ENCODE results near the gene WBP2NL. TPM values are rescaled to one million over a fixed set of nuclear protein-coding genes. Genes with fewer than 3 reads are reported as not detected.

Gene WBP2NL
- polyA plus RNA-seq, 2 of the 4 experiments (the other 2 are of a cell fraction): 0.10 to 0.14 TPM

DNA sequence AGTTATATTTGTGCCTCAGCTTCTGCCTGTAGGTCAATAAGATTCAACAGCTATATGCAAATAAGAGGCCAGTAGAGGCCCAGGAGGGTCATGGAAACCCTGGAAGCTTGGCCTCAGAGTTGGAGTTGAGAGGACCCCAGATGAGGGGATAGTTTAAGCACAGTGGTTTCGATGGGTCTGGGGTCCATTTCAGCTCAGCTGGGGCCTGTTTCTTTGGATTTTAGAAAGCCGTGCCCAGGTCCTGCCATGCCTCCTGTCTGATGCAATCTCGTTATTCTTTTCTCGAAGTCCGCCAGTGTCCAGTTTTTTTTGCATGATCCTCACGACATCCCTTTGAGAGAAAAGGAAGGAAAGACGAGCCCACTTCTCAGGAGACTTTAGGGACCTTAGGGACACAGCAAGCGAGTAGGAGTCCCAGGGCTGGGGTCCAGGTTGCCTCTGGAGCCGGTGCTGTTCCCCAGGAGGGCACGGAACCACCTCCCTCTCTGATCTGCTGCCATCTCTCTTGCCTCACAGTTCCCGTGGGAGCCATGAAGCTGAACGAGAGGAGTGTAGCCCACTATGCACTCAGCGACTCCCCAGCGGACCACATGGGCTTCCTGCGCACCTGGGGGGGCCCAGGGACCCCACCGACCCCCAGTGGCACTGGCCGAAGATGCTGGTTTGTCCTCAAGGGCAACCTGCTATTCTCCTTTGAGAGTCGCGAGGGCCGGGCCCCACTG is 78.3 kb downstream of the WBP2NL start:
- Histone ChIP-seq H3K4me3 (no peak overlapping the region), H3K4me1 (peaks cover 3% of the 10 kb centered on the region; the same call in 1 of the 3 replicates), H3K27ac (no peak overlapping the region), H3K9me3 (peaks cover 7% of the 10 kb centered on the region; the same call in 1 of the 3 replicates), H3K4me2 (no peak overlapping the region)
- ATAC-seq (no peak), FAIRE-seq (no peak), DNase-seq (ENCODE audit: low read depth in 1 of 2, low spot score in 1 of 2) (no peak)
- 85% methylated on average over 11 of the region's 20 CpGs for WGBS (ENCODE audit: missing lambda C conversion rate)
- TF ChIP-seq NFE2L2 (conservative IDR thresholded peaks at IDR 0.05; ENCODE audit: low read length) (no peak), RAD21 (conservative IDR thresholded peaks at IDR 0.05 in 1 of 2, IDR thresholded peaks at IDR 0.05 in 1 of 2) (no peak), JUN (IDR thresholded peaks at IDR 0.05) (no peak), SREBF2 (IDR thresholded peaks at IDR 0.05) (no peak), ZFP36 (IDR thresholded peaks at IDR 0.05; ENCODE audit: borderline replicate concordance, partially characterized antibody) (no peak), EHMT2 (IDR thresholded peaks at IDR 0.05; ENCODE audit: low read depth) (no peak), MAX (IDR thresholded peaks at IDR 0.05) (no peak), CTCF (IDR thresholded peaks at IDR 0.05) (no peak), RARB (CRISPR knock-in tag; IDR thresholded peaks at IDR 0.05) (no peak), NR3C1 (IDR thresholded peaks at IDR 0.05) (no peak), TFCP2L1 (CRISPR knock-in tag; IDR thresholded peaks at IDR 0.05) (no peak), HOXA7 (CRISPR knock-in tag; IDR thresholded peaks at IDR 0.05) (no peak), RNF2 (IDR thresholded peaks at IDR 0.05; ENCODE audit: borderline replicate concordance, low read depth) (no peak), E2F6 (IDR thresholded peaks at IDR 0.05; ENCODE audit: borderline replicate concordance, low read depth) (no peak), EHF (CRISPR knock-in tag; IDR thresholded peaks at IDR 0.05) (no peak)
- TF ChIP-seq, protein P1, sequence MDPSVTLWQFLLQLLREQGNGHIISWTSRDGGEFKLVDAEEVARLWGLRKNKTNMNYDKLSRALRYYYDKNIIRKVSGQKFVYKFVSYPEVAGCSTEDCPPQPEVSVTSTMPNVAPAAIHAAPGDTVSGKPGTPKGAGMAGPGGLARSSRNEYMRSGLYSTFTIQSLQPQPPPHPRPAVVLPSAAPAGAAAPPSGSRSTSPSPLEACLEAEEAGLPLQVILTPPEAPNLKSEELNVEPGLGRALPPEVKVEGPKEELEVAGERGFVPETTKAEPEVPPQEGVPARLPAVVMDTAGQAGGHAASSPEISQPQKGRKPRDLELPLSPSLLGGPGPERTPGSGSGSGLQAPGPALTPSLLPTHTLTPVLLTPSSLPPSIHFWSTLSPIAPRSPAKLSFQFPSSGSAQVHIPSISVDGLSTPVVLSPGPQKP (IDR thresholded peaks at IDR 0.05; ENCODE audit: low read depth, low read length): no peak
- ChIA-PET CTCF (interaction anchor here (1.0 kb wide), 1 partner anchor 52 kb away, joined by 4 read pairs; no protein-coding TSS in a partner anchor), POLR2A (no interaction called here)

DNA sequence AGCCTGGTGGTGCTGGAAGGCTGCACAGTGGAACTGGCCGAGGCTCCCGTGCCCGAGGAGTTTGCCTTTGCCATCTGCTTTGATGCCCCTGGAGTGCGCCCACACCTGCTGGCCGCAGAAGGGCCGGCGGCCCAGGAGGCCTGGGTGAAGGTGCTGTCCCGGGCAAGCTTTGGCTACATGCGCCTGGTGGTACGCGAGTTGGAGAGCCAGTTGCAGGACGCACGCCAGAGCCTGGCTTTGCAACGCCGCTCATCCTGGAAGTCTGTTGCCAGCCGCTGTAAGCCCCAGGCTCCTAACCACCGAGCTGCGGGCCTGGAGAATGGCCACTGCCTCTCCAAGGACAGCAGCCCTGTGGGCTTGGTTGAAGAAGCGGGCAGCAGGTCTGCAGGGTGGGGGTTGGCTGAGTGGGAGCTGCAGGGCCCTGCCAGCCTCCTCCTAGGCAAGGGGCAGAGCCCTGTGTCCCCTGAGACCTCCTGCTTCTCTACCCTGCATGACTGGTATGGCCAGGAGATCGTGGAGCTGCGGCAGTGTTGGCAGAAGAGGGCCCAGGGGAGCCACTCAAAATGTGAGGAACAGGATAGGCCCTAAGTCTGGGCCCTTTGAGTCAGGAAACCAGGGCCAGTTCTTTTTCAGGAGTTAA is 79.0 kb downstream of the WBP2NL start:
- TF ChIP-seq EHF (CRISPR knock-in tag; IDR thresholded peaks at IDR 0.05) (no peak), CHD2 (IDR thresholded peaks at IDR 0.05; ENCODE audit: low read length, partially characterized antibody) (no peak), RFX5 (IDR thresholded peaks at IDR 0.05) (no peak), HOXB13 (CRISPR knock-in tag; IDR thresholded peaks at IDR 0.05; ENCODE audit: low read depth) (no peak), BHLHE40 (IDR thresholded peaks at IDR 0.05; ENCODE audit: low read depth, low read length) (no peak), CBX2 (IDR thresholded peaks at IDR 0.05; ENCODE audit: borderline replicate concordance, low read depth) (no peak), REST (IDR thresholded peaks at IDR 0.05) (no peak)
- CTCF ChIA-PET: interaction anchor here (4.4 kb wide), 1 partner anchor 13 kb away, joined by 23 read pairs; the partner anchor contains the start of gene NDUFA6
- POLR2A ChIA-PET: no interaction called here
- ATAC-seq (no peak), DNase-seq (ENCODE audit: low read depth in 1 of 2, low spot score in 1 of 2) (no peak), FAIRE-seq (no peak)
- Histone ChIP-seq H3K4me2 (no peak overlapping the region), H3K4me3 (no peak overlapping the region), H3K27ac (no peak overlapping the region), H3K4me1 (peaks cover 3% of the 10 kb centered on the region; the same call in 1 of the 3 replicates), H3K9me3 (peaks cover 7% of the 10 kb centered on the region; the same call in 1 of the 3 replicates)
- WGBS (ENCODE audit: missing lambda C conversion rate): 100% methylated on average over 2 of the region's 21 CpGs

Data from A549 (cell line).